ENCODE data around the gene C5orf24.
"Not testable (repeated sequence)": the region's sequence is repeated elsewhere in the genome, so short reads cannot be mapped to it uniquely, and the experiment has no call there.

Gene C5orf24

GRCh38 chr5:134856465-134856864 lies 10.7 kb downstream of the C5orf24 start:
- not testable (repeated sequence) for DNase-seq

- DNase-seq, result peak in 1 of 51 donors; percentile 8
Measured at GRCh38 chr5:134857401-134857800, 11.6 kb downstream of the C5orf24 start.

- no peak for DNase-seq
Measured at GRCh38 chr5:134864707-134865106, 18.9 kb downstream of the C5orf24 start.

- DNase-seq, result peak in 2 of 51 donors; percentile 6 to 63
Measured at GRCh38 chr5:134873494-134873893, 27.7 kb downstream of the C5orf24 start.

- peak; percentile 35 to 92 (median 78) for DNase-seq
Measured at GRCh38 chr5:134873987-134874830, 28.4 kb downstream of the C5orf24 start, which contains the start of gene TXNDC15. TXNDC15 (plus strand) TSS chr5:134874371; CDS start chr5:134874428, 57 bp downstream.

GRCh38 chr5:134874831-134875655 lies 29.3 kb downstream of the C5orf24 start:
- DNase-seq, result peak in 48 of 51 donors; percentile 13 to 86 (median 58)

GRCh38 chr5:134877159-134877558 lies 31.4 kb downstream of the C5orf24 start:
- DNase-seq, result no peak

GRCh38 chr5:134878403-134878802 lies 32.6 kb downstream of the C5orf24 start:
- no peak for DNase-seq

- DNase-seq, result no peak
Measured at GRCh38 chr5:134879456-134879855, 33.7 kb downstream of the C5orf24 start.

- DNase-seq, result not testable (repeated sequence)
Measured at GRCh38 chr5:134880937-134881336, 35.2 kb downstream of the C5orf24 start.

GRCh38 chr5:134881711-134882110 lies 35.9 kb downstream of the C5orf24 start:
- not testable (repeated sequence) for DNase-seq

GRCh38 chr5:134887593-134888159 lies 41.9 kb downstream of the C5orf24 start:
- no peak for DNase-seq

- DNase-seq, result no peak
Measured at GRCh38 chr5:134889335-134889734, 43.6 kb downstream of the C5orf24 start.

GRCh38 chr5:134891473-134891872 lies 45.7 kb downstream of the C5orf24 start:
- DNase-seq, result no peak

GRCh38 chr5:134892282-134892681 lies 46.5 kb downstream of the C5orf24 start:
- DNase-seq, result no peak

- DNase-seq, result no peak
Measured at GRCh38 chr5:134892926-134893325, 47.2 kb downstream of the C5orf24 start.

- DNase-seq, result no peak
Measured at GRCh38 chr5:134893748-134894505, 48.2 kb downstream of the C5orf24 start.

- DNase-seq, result peak in 2 of 51 donors; percentile 10 to 57
Measured at GRCh38 chr5:134902071-134902801, 56.5 kb downstream of the C5orf24 start.

- peak; percentile 23 to 92 (median 81) for DNase-seq
Measured at GRCh38 chr5:134904610-134905245, 59.0 kb downstream of the C5orf24 start, which contains the start of gene PCBD2. PCBD2 (plus strand) TSS chr5:134905131; CDS start chr5:134905140, 9 bp downstream.

Measured in hypothalamus (tissue), 51 donors.